Activated CD8-positive, alpha-beta T cell treated with anti-CD3 and anti-CD28 coated beads for 36 hours (primary cell): ENCODE results near the gene MFAP4. TPM values are rescaled to one million over a fixed set of nuclear protein-coding genes. Genes with fewer than 3 reads are reported as not detected.

ENCODE experiments used
- ATAC-seq: fragments of 200-7000 bp; cut with Tn5 transposase; one replicate; pipeline ENCODE4 v1.10.0; 2021; ENCODE audit warnings: mild to moderate bottlenecking, moderate library complexity
- CTCF ChIA-PET: fragments of 350-600 bp; sonication (Branson Sonifier 250); formaldehyde crosslinking; loops from one replicate; lab custom pipeline; 2021; ENCODE audit warnings: antibody characterized with exemption; lab: Charles Lee
- POLR2A ChIA-PET: fragments of 350-600 bp; sonication (Branson Sonifier 250); formaldehyde crosslinking; loops from one replicate; lab custom pipeline; 2021; ENCODE audit warnings: antibody characterized with exemption; lab: Charles Lee
- DNase-seq: peaks from one replicate; pipeline ENCODE4 v3.0.0-alpha.2; 2020
- H3K27ac Mint-ChIP-seq: one replicate; pipeline ENCODE4 v1.8.0; 2021; ENCODE audit warnings: mild to moderate bottlenecking, mixed read lengths
- H3K27me3 Mint-ChIP-seq: one replicate; pipeline ENCODE4 v1.8.0; 2021; ENCODE audit warnings: mixed read lengths
- H3K36me3 Mint-ChIP-seq: one replicate; pipeline ENCODE4 v1.8.0; 2021; ENCODE audit warnings: low read depth, mixed read lengths
- H3K4me1 Mint-ChIP-seq: one replicate; pipeline ENCODE4 v1.8.0; 2021; ENCODE audit warnings: low read depth, mixed read lengths
- H3K4me3 Mint-ChIP-seq: one replicate; pipeline ENCODE4 v1.8.0; 2021; ENCODE audit warnings: mild to moderate bottlenecking, moderate library complexity, mixed read lengths
- H3K9me3 Mint-ChIP-seq: one replicate; pipeline ENCODE4 v1.8.0; 2021; ENCODE audit warnings: mixed read lengths
- intact Hi-C: fragments of 100-400 bp; cut with micrococcal nuclease; formaldehyde crosslinking; loops from one replicate; pipeline ENCODE4 v1.10.0; 2022
- total RNA-seq, 2 experiments: library from RNA; stranded (reverse); gene quantifications; one replicate each; pipeline ENCODE4 v1.2.3, GENCODE V29; 2021
- TF ChIP-seq, protein P1 (sequence below): fragments of 200-600 bp; IDR thresholded peaks from one replicate; pipeline ENCODE4 v1.8.0; 2022; ENCODE audit warnings: antibody characterized with exemption, mild to moderate bottlenecking

MFAP4 gene
- total RNA-seq, 2 experiments from 2014 or later, result 0.47 to 0.70 TPM

- CTCF ChIA-PET, result interaction anchor here (2.0 kb wide), 1 partner anchor 59 kb away, joined by 7 read pairs; no protein-coding TSS in a partner anchor
- H3K4me3 Mint-ChIP-seq, result no peak overlapping the region
- TF ChIP-seq, protein P1, sequence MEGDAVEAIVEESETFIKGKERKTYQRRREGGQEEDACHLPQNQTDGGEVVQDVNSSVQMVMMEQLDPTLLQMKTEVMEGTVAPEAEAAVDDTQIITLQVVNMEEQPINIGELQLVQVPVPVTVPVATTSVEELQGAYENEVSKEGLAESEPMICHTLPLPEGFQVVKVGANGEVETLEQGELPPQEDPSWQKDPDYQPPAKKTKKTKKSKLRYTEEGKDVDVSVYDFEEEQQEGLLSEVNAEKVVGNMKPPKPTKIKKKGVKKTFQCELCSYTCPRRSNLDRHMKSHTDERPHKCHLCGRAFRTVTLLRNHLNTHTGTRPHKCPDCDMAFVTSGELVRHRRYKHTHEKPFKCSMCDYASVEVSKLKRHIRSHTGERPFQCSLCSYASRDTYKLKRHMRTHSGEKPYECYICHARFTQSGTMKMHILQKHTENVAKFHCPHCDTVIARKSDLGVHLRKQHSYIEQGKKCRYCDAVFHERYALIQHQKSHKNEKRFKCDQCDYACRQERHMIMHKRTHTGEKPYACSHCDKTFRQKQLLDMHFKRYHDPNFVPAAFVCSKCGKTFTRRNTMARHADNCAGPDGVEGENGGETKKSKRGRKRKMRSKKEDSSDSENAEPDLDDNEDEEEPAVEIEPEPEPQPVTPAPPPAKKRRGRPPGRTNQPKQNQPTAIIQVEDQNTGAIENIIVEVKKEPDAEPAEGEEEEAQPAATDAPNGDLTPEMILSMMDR, result no peak
- intact Hi-C loops, result no loop called here
- ATAC-seq (no peak), DNase-seq (no peak)
- no peaks in the 10 kb centered on the region for H3K27me3 Mint-ChIP-seq
- POLR2A ChIA-PET, result interaction anchor here (1.1 kb wide), 1 partner anchor 8 kb away, joined by 4 read pairs; no protein-coding TSS in a partner anchor
- H3K27ac Mint-ChIP-seq, result peak overlapping the region; percentile 73
- H3K9me3 Mint-ChIP-seq, result no peaks in the 10 kb centered on the region
- peaks cover 6% of the 10 kb centered on the region for H3K36me3 Mint-ChIP-seq
- peaks cover 14% of the 10 kb centered on the region for H3K4me1 Mint-ChIP-seq
Measured at GRCh38 chr17:19387921-19388521, 1.0 kb upstream of the MFAP4 start.

DNA sequence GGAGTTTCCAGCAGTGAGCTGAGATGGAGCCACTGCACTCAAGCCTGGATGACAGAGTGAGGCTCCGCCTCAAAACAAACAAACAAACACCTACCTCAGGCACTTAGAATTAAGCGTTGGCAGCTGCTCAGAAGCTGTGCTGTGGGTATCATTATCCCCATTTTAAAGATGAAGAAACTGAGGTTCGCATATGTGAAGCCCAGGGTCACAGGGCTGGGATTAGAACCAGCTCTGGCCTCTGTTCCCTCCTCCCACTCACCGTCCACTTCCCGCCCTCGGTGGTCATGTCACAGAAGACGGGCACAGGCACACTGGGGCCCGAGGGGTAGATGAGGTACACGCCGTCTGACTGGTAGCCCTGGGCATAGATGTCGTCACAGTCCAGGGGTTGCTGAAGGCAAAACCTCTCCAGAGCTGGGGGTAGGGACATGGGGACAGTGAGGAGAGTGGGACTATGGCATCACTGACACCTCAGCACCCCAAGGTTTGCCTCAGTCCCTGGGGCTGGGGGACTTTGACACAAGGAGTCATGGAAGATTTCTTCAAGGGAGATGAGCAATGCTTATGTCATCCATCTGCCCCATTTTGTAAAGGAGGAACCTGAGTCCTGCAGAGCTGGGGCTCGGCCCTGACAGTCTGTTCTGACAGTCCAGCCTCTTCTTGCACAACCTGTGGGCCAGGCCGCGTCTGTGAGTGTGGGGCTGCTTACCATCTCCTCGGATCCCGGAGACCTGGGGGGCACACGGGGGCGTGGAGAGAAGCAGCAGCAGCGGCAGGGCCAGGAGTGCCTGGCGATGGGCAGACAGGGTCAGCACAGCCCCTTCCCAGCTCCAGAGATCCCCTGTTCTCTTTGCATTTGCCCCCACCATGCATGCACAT is 700 bp downstream of the MFAP4 start:
- ATAC-seq (peak; percentile 45), DNase-seq (no peak)
- H3K4me1 Mint-ChIP-seq, result peaks cover 14% of the 10 kb centered on the region
- H3K27ac Mint-ChIP-seq, result no peak overlapping the region
- no peaks in the 10 kb centered on the region for H3K27me3 Mint-ChIP-seq
- TF ChIP-seq, protein P1, result no peak
- no peaks in the 10 kb centered on the region for H3K9me3 Mint-ChIP-seq
- ChIA-PET POLR2A (no interaction called here), CTCF (no interaction called here)
- peaks cover 9% of the 10 kb centered on the region for H3K36me3 Mint-ChIP-seq
- H3K4me3 Mint-ChIP-seq, result no peak overlapping the region
- intact Hi-C loops, result no loop called here

- POLR2A ChIA-PET, result interaction anchor here (0.7 kb wide), 1 partner anchor 21 kb away, joined by 3 read pairs; no protein-coding TSS in a partner anchor
Measured at GRCh38 chr17:19385521-19385983, 1.4 kb downstream of the MFAP4 start.

GRCh38 chr17:19384723-19385391 is 2.1 kb downstream of the MFAP4 start:
- TF ChIP-seq, protein P1, result no peak
- no peak overlapping the region for H3K27ac Mint-ChIP-seq
- peaks cover 22% of the 10 kb centered on the region for H3K36me3 Mint-ChIP-seq
- H3K9me3 Mint-ChIP-seq, result no peaks in the 10 kb centered on the region
- no peak for DNase-seq
- CTCF ChIA-PET, result interaction anchor here (0.6 to 1.3 kb wide), 3 partner anchors 22 to 62 kb away, joined by 3 to 4 read pairs (median 3); partner anchors contain the start of gene B9D1
- ATAC-seq, result no peak
- POLR2A ChIA-PET, result interaction anchor here (0.6 to 0.7 kb wide), 2 partner anchors 21 to 119 kb away, joined by 3 read pairs; no protein-coding TSS in a partner anchor
- peaks cover 16% of the 10 kb centered on the region for H3K4me1 Mint-ChIP-seq
- no peaks in the 10 kb centered on the region for H3K27me3 Mint-ChIP-seq
- intact Hi-C loops, result no loop called here
- H3K4me3 Mint-ChIP-seq, result no peak overlapping the region

More at GRCh38 chr17:19385521-19385983, 1.4 kb downstream of the MFAP4 start:
- no peaks in the 10 kb centered on the region for H3K9me3 Mint-ChIP-seq
- intact Hi-C loops, result no loop called here
- CTCF ChIA-PET, result interaction anchor here (1.0 to 1.3 kb wide), 2 partner anchors 23 to 43 kb away, joined by 3 to 4 read pairs; partner anchors contain the start of gene B9D1
- H3K36me3 Mint-ChIP-seq, result peaks cover 15% of the 10 kb centered on the region
- ATAC-seq, result no peak
- no peak overlapping the region for H3K27ac Mint-ChIP-seq
- no peaks in the 10 kb centered on the region for H3K27me3 Mint-ChIP-seq
- no peak for DNase-seq
- TF ChIP-seq, protein P1, result no peak
- H3K4me1 Mint-ChIP-seq, result peaks cover 14% of the 10 kb centered on the region
- no peak overlapping the region for H3K4me3 Mint-ChIP-seq
